Measurements from ENCODE around the gene TBPL1.

The TBPL1 gene

DNA sequence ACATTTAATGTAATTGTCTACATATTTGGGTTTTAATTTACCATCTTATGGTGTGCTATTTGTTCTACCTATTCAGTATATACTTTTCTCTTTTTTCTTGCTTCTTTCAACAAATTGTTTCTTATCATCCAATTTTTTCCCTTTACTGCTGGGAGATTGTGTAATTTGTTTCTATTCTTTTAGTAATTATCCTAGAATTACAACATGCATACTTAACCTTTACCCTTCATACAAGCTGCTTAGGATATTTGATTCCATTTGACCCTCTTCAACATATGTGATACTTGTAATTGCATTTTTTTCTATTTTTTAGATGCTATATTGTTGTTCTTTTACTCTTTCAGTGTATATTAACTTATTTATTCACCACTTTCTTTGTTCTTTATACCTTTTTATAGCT, 15.1 kb upstream of the TBPL1 start:
- H3K36me3 ChIP-seq: no peaks in the 10 kb centered on the region
- intact Hi-C loops (cut with DNase I; ENCODE audit: low total_unique reads): no loop called here
- no peaks in the 10 kb centered on the region for H3K4me1 ChIP-seq
- H3K4me3 ChIP-seq: no peak overlapping the region
- DNase-seq: no peak
- TF ChIP-seq, protein P1, sequence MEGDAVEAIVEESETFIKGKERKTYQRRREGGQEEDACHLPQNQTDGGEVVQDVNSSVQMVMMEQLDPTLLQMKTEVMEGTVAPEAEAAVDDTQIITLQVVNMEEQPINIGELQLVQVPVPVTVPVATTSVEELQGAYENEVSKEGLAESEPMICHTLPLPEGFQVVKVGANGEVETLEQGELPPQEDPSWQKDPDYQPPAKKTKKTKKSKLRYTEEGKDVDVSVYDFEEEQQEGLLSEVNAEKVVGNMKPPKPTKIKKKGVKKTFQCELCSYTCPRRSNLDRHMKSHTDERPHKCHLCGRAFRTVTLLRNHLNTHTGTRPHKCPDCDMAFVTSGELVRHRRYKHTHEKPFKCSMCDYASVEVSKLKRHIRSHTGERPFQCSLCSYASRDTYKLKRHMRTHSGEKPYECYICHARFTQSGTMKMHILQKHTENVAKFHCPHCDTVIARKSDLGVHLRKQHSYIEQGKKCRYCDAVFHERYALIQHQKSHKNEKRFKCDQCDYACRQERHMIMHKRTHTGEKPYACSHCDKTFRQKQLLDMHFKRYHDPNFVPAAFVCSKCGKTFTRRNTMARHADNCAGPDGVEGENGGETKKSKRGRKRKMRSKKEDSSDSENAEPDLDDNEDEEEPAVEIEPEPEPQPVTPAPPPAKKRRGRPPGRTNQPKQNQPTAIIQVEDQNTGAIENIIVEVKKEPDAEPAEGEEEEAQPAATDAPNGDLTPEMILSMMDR (IDR thresholded peaks at IDR 0.05): no peak
- H3K27me3 ChIP-seq: peaks cover 0 to 3% of the 10 kb centered on the region in 2 donors
- peaks cover 0 to 4% (median 0%) of the 10 kb centered on the region in 3 donors for H3K9me3 ChIP-seq
- H3K27ac ChIP-seq: no peak overlapping the region

DNA sequence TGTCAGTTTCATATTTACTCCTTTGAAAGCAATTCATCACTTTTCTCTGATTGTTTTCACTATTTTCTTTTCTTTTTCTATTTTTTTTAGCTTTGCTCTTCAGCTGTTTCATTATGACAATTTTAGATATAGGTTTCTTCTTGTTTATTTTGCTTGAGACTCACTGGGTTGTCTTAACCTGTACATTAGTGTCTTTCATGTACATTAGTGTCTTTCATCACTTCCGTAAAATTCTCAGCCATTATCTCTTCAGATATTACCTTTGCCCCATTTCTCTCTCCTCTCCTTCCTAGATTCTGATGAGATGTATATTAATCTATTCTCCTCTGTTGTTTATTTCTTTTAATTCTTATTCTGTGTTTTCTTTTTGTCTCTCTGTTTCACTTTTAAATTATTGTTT, 14.5 kb upstream of the TBPL1 start:
- H3K4me3 ChIP-seq: no peak overlapping the region
- no peak overlapping the region for H3K27ac ChIP-seq
- no peaks in the 10 kb centered on the region for H3K9me3 ChIP-seq
- intact Hi-C loops (cut with DNase I; ENCODE audit: low total_unique reads): no loop called here
- TF ChIP-seq, protein P1 (IDR thresholded peaks at IDR 0.05): no peak
- H3K36me3 ChIP-seq: no peaks in the 10 kb centered on the region
- no peaks in the 10 kb centered on the region for H3K4me1 ChIP-seq
- H3K27me3 ChIP-seq: peaks cover 0 to 3% of the 10 kb centered on the region in 2 donors
- no peak for DNase-seq

- H3K9me3 ChIP-seq: no peaks in the 10 kb centered on the region
- H3K4me3 ChIP-seq: no peak overlapping the region
- DNase-seq: no peak
- no peaks in the 10 kb centered on the region for H3K4me1 ChIP-seq
- TF ChIP-seq, protein P1 (IDR thresholded peaks at IDR 0.05): no peak
- no peaks in the 10 kb centered on the region for H3K36me3 ChIP-seq
- peaks cover 0 to 3% of the 10 kb centered on the region in 2 donors for H3K27me3 ChIP-seq
- no peak overlapping the region for H3K27ac ChIP-seq
- intact Hi-C loops (cut with DNase I; ENCODE audit: low total_unique reads): no loop called here
Measured at GRCh38 chr6:133939778-133940667, 13.0 kb upstream of the TBPL1 start.

- Histone ChIP-seq H3K36me3 (no peaks in the 10 kb centered on the region), H3K9me3 (no peaks in the 10 kb centered on the region), H3K4me3 (no peak overlapping the region), H3K27ac (no peak overlapping the region), H3K4me1 (no peaks in the 10 kb centered on the region), H3K27me3 (peaks cover 0 to 3% of the 10 kb centered on the region in 2 donors)
- no peak for DNase-seq
- intact Hi-C loops (cut with DNase I; ENCODE audit: low total_unique reads): no loop called here
- TF ChIP-seq, protein P1 (IDR thresholded peaks at IDR 0.05): no peak
Measured at GRCh38 chr6:133945158-133945557, 7.9 kb upstream of the TBPL1 start.

DNA sequence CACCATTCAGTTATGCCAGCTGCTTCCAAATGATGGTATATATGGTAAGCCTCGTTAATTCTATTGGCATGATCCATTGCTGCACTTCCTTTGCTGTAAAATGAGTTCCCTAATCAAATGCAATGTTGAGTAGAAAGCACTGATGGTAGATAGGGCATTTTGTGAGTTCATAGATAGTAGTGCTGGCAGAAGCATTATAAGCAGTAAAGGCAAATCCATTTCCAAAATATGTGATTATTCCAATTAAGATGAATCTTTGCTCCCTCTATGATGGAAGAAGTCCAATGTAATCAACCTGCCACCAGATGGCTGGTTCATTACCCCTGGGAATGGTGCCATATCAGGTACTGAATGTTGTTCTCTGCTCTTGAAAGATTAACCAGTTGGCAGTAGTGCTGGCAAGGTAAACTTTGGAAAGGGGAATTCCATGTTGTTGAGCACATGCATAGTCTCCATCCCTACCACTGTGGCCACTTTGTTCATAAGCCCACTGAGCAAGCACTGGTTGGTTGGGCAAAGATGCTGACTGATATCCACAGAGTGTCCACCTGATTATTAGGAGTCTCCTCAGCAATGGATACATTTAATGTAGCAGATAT, 5.6 kb upstream of the TBPL1 start:
- no peak overlapping the region for H3K27ac ChIP-seq
- H3K36me3 ChIP-seq: no peaks in the 10 kb centered on the region
- no peaks in the 10 kb centered on the region for H3K9me3 ChIP-seq
- DNase-seq: no peak
- H3K27me3 ChIP-seq: peaks cover 0 to under 1% of the 10 kb centered on the region in 2 donors
- no peak overlapping the region for H3K4me3 ChIP-seq
- intact Hi-C loops (cut with DNase I; ENCODE audit: low total_unique reads): no loop called here
- peaks cover 0 to 6% (median 0%) of the 10 kb centered on the region in 4 donors for H3K4me1 ChIP-seq
- TF ChIP-seq, protein P1 (IDR thresholded peaks at IDR 0.05): no peak
